ENCODE results near the gene STAT3.
"Not testable (repeated sequence)": the region's sequence is repeated elsewhere in the genome, so short reads cannot be mapped to it uniquely, and the experiment has no call there.

Gene STAT3

GRCh38 chr17:42276609-42277341 lies 111.5 kb downstream of the STAT3 start:
- peak; percentile 62 for DNase-seq (ENCODE audit: low spot score)

- peak; percentile 75 for DNase-seq (ENCODE audit: low spot score)
These were observed 112.0 kb downstream of the STAT3 start, which contains the start of gene STAT5B for GRCh38 chr17:42276359-42276608. Gene STAT5B, minus strand, starts transcription at chr17:42276391. Its CDS starts 44,264 bp downstream, at chr17:42232127.

DNA sequence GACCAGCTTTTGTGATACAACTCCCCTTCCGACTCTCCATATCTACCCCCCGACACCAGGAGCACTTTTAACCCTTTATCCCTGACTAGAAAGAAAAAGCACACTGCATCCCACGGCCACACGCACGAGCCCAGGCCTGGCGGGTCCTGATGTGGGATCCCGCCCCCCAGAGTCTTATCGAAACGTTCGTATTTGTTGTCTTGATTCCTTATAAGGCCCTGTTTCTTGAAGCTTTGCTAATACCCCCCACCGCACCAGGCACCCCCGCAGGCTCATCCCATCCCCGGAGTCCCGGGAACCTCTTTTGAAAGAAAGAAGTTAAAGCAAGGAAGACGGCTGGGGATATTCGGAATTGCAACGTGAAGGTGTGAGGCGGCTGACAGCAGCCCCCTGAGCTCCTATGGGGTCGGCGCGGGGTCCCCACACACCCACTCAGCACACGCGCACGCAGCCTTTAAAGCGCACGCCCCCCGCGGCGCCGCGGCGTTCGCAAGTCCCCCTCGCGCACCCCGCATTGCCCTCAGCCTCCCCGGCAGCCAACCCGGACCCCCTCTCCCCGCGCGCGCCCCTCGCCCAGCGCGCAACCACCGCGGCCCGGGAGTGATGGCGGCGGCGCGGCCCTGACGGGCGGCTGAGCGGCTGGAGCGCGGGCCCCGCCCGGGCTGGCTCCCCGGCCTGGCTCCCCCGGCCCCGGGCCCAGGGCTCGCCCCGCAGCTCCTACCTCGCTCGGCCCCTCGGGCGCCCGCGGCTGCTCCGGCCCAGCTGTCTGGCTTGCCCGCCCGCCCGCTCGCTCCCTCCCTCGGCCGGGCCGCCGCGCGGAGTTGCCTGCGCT lies 112.5 kb downstream of the STAT3 start:
- peak; percentile 68 for DNase-seq (ENCODE audit: low spot score)

- DNase-seq (ENCODE audit: low spot score), result no peak
These were observed 113.3 kb downstream of the STAT3 start for GRCh38 chr17:42274812-42275526.

DNA sequence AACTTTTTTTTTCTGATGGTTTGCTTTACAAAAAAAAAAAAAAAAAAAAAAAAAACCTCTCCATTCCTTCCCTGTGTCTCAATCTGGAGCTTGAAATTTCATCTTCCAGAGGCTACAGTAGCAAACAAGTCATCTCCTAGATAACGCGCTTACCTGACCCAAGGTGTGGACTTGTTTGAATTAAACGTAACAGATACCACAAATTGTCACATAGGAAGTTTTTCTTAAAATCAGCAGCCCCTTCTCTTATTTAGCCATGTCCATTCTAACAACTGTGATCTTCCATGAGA lies 114.0 kb downstream of the STAT3 start:
- peak; percentile 44 for DNase-seq (ENCODE audit: low spot score)

GRCh38 chr17:42273474-42274252 lies 114.6 kb downstream of the STAT3 start:
- peak; percentile 44 for DNase-seq (ENCODE audit: low spot score)

- DNase-seq (ENCODE audit: low spot score), result peak; percentile 34
These were observed 115.9 kb downstream of the STAT3 start for GRCh38 chr17:42272162-42272907.

DNA sequence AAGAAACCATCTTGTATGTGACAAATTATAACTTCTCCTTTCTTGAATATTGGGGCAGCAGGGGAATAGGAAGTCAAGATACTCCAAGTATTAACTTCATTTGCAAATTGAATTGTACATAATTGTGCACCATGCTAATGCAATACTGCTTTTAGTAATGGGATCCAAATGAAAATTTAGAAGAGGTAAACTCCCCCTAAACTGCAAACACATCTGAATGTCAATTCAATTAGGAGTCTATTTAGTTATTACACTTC lies 116.5 kb downstream of the STAT3 start:
- DNase-seq (ENCODE audit: low spot score), result peak; percentile 26

GRCh38 chr17:42271006-42271778 lies 117.0 kb downstream of the STAT3 start:
- no peak for DNase-seq (ENCODE audit: low spot score)

GRCh38 chr17:42270596-42270995 lies 117.6 kb downstream of the STAT3 start:
- no peak for DNase-seq (ENCODE audit: low spot score)

DNA sequence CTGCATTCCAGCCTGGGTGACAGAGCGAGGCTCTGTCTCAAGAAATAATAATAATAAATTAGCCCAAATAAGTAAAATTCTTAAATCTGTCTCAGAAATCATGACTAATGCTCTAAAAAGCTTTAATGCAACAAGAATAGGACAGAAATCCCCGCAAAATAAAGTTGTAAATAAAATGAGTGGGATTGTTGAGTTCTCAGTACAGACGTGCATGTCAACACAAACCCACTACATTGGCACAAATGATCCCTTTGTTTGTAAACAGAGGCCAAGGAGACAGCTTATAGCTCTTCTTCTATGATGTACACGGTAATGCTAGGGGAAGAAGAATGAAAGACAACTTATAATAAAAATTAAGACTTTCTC lies 118.1 kb downstream of the STAT3 start:
- DNase-seq (ENCODE audit: low spot score), result no peak

- DNase-seq (ENCODE audit: low spot score), result peak; percentile 55
These were observed 120.0 kb downstream of the STAT3 start for GRCh38 chr17:42268236-42268635.

DNA sequence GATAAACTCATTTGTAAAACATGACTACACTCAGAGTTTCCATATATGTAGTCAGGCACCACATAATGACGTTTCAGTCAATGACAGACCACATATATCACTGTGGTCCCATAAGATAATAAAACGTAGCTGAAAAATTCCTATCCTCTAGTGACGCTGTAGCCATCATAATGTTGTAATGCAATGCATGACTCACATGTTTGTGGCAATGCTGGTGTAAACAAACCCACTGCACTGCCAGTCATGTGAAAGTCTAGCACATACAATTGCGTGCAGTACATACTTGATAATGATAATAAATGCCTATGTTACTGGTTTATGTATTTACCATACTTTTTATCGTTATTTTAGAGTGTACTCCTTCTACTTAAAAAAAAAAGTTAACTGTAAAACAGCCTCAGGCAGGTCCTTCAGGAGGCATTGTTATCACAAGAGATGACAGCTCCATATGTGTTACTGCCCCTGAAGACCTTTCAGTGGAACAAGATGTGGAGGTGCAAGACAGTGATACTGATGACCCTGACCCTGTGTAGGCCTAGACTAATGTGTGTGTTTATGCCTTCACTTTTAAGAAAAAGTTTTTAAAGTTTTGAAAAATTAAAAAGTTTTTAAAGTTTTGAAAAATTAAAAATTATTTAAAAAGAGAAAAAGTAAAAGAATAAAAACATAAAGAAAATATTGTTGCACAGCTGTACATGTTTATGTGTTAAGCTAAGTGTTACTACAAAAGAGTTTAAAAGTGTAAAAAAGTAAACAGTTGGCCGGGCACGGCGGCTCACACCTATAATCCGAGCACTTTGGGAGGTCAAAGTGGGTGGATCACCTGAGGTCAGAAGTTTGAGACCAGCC lies 121.1 kb downstream of the STAT3 start:
- DNase-seq (ENCODE audit: low spot score), result peak; percentile 93

GRCh38 chr17:42266462-42266861 lies 121.8 kb downstream of the STAT3 start:
- no peak for DNase-seq (ENCODE audit: low spot score)

DNA sequence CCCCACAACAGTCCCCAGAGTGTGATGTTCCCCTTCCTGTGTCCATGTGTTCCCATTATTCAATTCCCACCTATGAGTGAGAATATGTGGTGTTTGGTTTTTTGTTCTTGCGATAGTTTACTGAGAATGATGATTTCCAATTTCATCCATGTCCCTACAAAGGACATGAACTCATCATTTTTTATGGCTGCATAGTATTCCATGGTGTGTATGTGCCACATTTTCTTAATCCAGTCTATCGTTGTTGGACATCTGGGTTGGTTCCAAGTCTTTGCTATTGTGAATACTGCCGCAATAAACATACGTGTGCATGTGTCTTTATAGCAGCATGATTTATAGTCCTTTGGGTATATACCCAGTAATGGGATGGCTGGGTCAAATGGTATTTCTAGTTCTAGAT lies 123.9 kb downstream of the STAT3 start:
- not testable (repeated sequence) for DNase-seq (ENCODE audit: low spot score)
